Upper lobe of left lung (tissue), 6 donors: ENCODE data around the gene NDUFB1. TPM values are rescaled to one million over a fixed set of nuclear protein-coding genes. Genes with fewer than 3 reads are reported as not detected.

Experiments used
- ATAC-seq, 2 donors: fragments of 200-7000 bp; cut with Tn5 transposase; one replicate each; pipeline ENCODE4 v1.9.1; 2022; ENCODE audit warnings: mild to moderate bottlenecking in 2 of 2, moderate library complexity in 2 of 2; ENCODE audit not compliant: low FRiP score in 2 of 2
- DNase-seq, 2 donors: peaks; one replicate each; pipeline ENCODE4 v3.0.0-alpha.2; 2019 to 2020
- H3K27ac ChIP-seq, 4 donors: fragments of 200-600 bp; sonication (generic); one replicate each; pipeline ENCODE4 v1.5.1; 2016 to 2019
- H3K27me3 ChIP-seq, 4 donors: fragments of 200-600 bp; sonication (generic); one replicate each; pipeline ENCODE4 v1.5.1; 2017 to 2019
- H3K36me3 ChIP-seq, 4 donors: fragments of 200-600 bp; sonication (generic); one replicate each; pipeline ENCODE4 v1.5.1; 2016 to 2019
- H3K4me1 ChIP-seq, 4 donors: fragments of 200-600 bp; sonication (generic); one replicate each; pipeline ENCODE4 v1.5.1; 2018 to 2019
- H3K4me3 ChIP-seq, 4 donors: fragments of 200-600 bp; sonication (generic); one replicate each; pipeline ENCODE4 v1.5.1; 2017 to 2019; ENCODE audit warnings: mild to moderate bottlenecking in 2 of 4, moderate library complexity in 1 of 4
- H3K9me3 ChIP-seq, 4 donors: fragments of 200-600 bp; sonication (generic); one replicate each; pipeline ENCODE4 v1.5.1; 2018 to 2019
- CTCF ChIP-seq, 6 experiments: fragments of 450-650 bp in 4 of 6; fragments of 200-600 bp in 2 of 6; sonication (generic) in 2 of 6; IDR thresholded peaks; one replicate each; pipeline ENCODE4 v1.5.1; 2016 to 2019; ENCODE audit warnings: antibody characterized with exemption in 6 of 6
- EP300 ChIP-seq, 4 donors: sonication (generic); formaldehyde crosslinking; IDR thresholded peaks; one replicate each; pipeline ENCODE4 v1.5.1; 2017; ENCODE audit warnings: antibody characterized with exemption in 4 of 4, control low read depth in 2 of 4
- POLR2A ChIP-seq, 4 donors: fragments of 450-650 bp; IDR thresholded peaks; one replicate each; pipeline ENCODE4 v1.5.1; 2016 to 2017; ENCODE audit warnings: antibody characterized with exemption in 4 of 4, mild to moderate bottlenecking in 2 of 4
- POLR2AphosphoS5 ChIP-seq, 2 donors: sonication (generic); formaldehyde crosslinking; IDR thresholded peaks; one replicate each; pipeline ENCODE4 v1.5.1; 2017; ENCODE audit warnings: antibody characterized with exemption in 2 of 2
- WGBS, 2 donors: methylation state at CpG; one replicate each; pipeline ENCODE4 v1.1.5; 2017 to 2018; 5-methylcytosine and 5-hydroxymethylcytosine counted together
- total RNA-seq, 6 donors: library from RNA; depleted of rRNA in 4 of 6; stranded (reverse); fragments of >200 nt in 4 of 6; gene quantifications; one replicate each; pipeline versions ENCODE4 v1.1.0 to v1.2.1, GENCODE V29; 2016 to 2021
- donor health status: DM: no; HTN: no; CAD: no; lungs with moderate emphysema.
- donor health status: DM: no; HTN: yes; CAD: no; lungs with severe emphysema.

Gene NDUFB1
- total RNA-seq, result 100 to 1,000 TPM; 101 to 234 (median 168) TPM

DNA sequence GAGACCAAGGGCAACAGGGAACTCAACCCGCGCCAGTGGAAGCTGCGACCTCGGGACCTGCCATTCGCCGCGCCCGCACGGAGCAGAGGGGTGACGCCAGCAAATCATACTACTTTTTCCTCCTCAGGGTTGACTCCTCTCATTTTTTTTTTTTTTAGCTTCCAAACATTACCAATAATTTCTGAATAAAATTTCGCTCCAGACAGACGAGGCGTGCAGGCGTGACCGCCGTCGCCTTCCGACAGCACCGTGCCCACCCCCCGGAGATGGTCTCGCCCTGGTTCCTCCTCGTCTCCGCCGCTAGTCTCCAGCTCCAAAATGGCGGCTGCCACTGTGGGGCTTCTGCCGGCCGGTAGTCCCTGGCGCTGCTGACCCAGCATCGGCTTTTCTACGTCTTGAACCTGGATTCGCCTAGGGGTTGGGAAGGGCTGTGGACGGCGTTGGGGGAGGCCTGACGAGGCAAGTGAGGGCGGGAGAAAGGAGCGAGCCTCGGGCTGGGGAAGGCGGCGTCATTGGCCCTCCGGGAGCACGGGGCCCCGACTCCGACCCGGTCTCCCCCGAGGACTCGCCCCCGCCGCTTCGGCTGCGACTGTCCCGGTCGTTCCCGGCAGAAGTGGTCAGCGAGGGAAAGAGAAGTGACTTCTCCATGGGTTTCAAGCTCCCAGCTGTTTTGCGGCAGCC lies at the start of gene NDUFB1, which contains the start of gene CPSF2:
TSS of gene NDUFB1 (minus strand) at position 37 of the 681 bp plus-strand sequence. CDS start 4,069 bp downstream, outside the sequence.
TSS of gene CPSF2 (plus strand) at position 300 of the 681 bp plus-strand sequence. CDS start 9,016 bp downstream, outside the sequence.
- TF ChIP-seq POLR2AphosphoS5 (IDR thresholded peaks at IDR 0.05) (peak; percentile 55 to 82), POLR2A (IDR thresholded peaks at IDR 0.05) (peak in 3 of 4 donors; percentile 63 to 86 (median 78)), EP300 (IDR thresholded peaks at IDR 0.05) (no peak), CTCF (IDR thresholded peaks at IDR 0.05) (peak in 4 of 6 experiments; percentile 16 to 51 (median 32))
- 0 to 1% methylated on average over 26 to 55 of the region's 55 CpGs for WGBS, 2 donors
- Histone ChIP-seq H3K4me3 (peak within 1 kb of the TSS; percentile 77 to 97 (median 90)), H3K27ac (peak within 1 kb of the TSS; percentile 95 to 99 (median 96)), H3K36me3 (peaks cover 0 to 26% (median 5%) of the 10 kb centered on the region in 4 donors), H3K9me3 (no peaks in the 10 kb centered on the region), H3K27me3 (no peaks in the 10 kb centered on the region), H3K4me1 (peaks cover 23 to 38% (median 28%) of the 10 kb centered on the region in 4 donors)
- ATAC-seq (peak; percentile 95 to 97), DNase-seq (peak; percentile 86 to 93)

DNA sequence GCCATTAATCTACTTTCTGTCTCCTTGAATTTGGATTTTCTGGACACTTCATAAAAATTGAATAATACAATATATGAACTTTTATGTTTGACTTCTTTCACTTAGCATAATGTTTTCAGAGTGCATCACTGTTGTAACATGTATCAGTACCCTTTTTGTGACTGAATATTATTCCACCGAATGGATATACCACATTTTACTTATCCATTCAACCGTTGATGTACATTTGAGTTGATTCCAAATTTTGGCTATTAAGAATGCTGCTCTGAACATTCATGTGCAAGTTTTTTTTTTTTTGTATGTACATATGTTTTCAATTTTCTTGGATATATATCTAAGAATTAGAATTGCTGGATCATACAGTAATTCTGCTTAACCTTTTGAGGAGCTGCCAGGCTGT lies 43.5 kb upstream of the NDUFB1 start:
- no peak for DNase-seq
- 95 to 97% methylated on average over 2 of the region's 2 CpGs for WGBS, 2 donors
- Histone ChIP-seq H3K9me3 (no peaks in the 10 kb centered on the region), H3K36me3 (peaks cover 12 to 69% (median 32%) of the 10 kb centered on the region in 4 donors), H3K4me3 (no peak overlapping the region), H3K27ac (no peak overlapping the region), H3K27me3 (no peaks in the 10 kb centered on the region), H3K4me1 (peaks cover 0 to 11% (median 6%) of the 10 kb centered on the region in 4 donors)
- no peak for ATAC-seq
- TF ChIP-seq EP300 (IDR thresholded peaks at IDR 0.05), result no peak
- TF ChIP-seq POLR2A (IDR thresholded peaks at IDR 0.05), result no peak

DNA sequence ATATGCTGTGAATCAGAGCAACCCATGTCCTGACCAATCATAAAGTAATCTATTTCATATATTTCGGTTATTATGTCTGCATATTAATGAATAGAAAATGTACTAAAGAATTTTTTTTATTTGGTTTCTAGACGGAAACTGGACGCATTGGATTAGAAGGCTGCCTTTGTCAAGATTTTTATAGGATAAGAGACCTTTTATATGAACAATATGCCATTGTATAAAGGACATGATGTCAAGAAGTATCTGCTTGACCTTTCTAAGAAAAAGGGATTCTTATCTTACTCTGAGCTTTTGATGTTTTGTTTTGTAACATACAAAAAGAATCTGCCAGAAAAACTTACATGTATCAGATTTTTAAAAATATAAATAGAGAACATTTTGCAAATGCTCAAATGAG lies 40.0 kb upstream of the NDUFB1 start:
- WGBS, 2 donors, result 86 to 91% methylated on average over 3 of the region's 3 CpGs
- DNase-seq (no peak), ATAC-seq (no peak)
- Histone ChIP-seq H3K9me3 (no peaks in the 10 kb centered on the region), H3K27ac (no peak overlapping the region), H3K27me3 (no peaks in the 10 kb centered on the region), H3K4me3 (no peak overlapping the region), H3K4me1 (peaks cover 0 to 11% (median 8%) of the 10 kb centered on the region in 4 donors), H3K36me3 (peaks cover 27 to 97% (median 57%) of the 10 kb centered on the region in 4 donors)
- no peak for TF ChIP-seq EP300 (IDR thresholded peaks at IDR 0.05)
- no peak for TF ChIP-seq CTCF (IDR thresholded peaks at IDR 0.05)
- TF ChIP-seq POLR2AphosphoS5 (IDR thresholded peaks at IDR 0.05), result no peak
- no peak for TF ChIP-seq POLR2A (IDR thresholded peaks at IDR 0.05)

DNA sequence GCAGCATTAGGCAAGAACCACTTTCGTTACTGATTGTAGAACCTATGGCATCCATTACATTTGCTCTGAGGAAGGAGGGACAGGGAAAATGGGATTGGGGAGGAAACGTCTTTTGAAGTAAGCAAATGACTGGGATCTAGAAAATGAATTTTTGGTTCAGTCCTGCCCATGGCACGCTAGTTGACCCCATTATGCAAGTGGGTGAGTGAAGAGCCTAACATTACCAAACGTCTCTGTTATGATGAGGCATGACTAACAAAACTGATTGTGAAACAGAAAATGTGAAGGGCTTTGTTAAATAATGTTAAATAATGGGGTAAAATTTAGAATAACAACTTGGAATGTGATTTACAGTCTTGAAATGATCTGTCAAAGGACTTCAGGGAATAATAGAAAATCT lies 39.1 kb upstream of the NDUFB1 start:
- H3K27ac ChIP-seq, result peak overlapping the region in 2 of 4 donors; percentile 14 to 27

More for the DNA sequence above, 39.1 kb upstream of the NDUFB1 start:
- Histone ChIP-seq H3K36me3 (peaks cover 32 to 99% (median 64%) of the 10 kb centered on the region in 4 donors), H3K4me1 (peaks cover 0 to 11% (median 8%) of the 10 kb centered on the region in 4 donors), H3K4me3 (no peak overlapping the region), H3K9me3 (no peaks in the 10 kb centered on the region), H3K27me3 (no peaks in the 10 kb centered on the region)
- 27 to 56% methylated on average over 4 of the region's 4 CpGs for WGBS, 2 donors
- DNase-seq (peak in 1 of 2 donors; percentile 30), ATAC-seq (peak; percentile 49 to 95)
- TF ChIP-seq POLR2A (IDR thresholded peaks at IDR 0.05) (no peak), POLR2AphosphoS5 (IDR thresholded peaks at IDR 0.05) (peak in 1 of 2 donors; percentile 41), CTCF (IDR thresholded peaks at IDR 0.05) (no peak), EP300 (IDR thresholded peaks at IDR 0.05) (no peak)
